SK-N-SH (cell line): ENCODE measurements around the gene UVRAG. TPM values are rescaled to one million over a fixed set of nuclear protein-coding genes. Genes with fewer than 3 reads are reported as not detected.

Source experiments
- CTCF ChIA-PET: fragments of 300-600, 350-600 bp; formaldehyde crosslinking; extraction: SDS; loops from one replicate; lab custom pipeline; 2021; lab: Yijun Ruan, JAX
- POLR2A ChIA-PET: fragments of 350-600 bp; sonication (Branson Sonifier 250); formaldehyde crosslinking; extraction: SDS; loops from one replicate; lab custom pipeline; 2020; ENCODE audit warnings: antibody characterized with exemption, inconsistent platforms; lab: Yijun Ruan, JAX
- DNase-seq: peaks from one replicate; pipeline ENCODE4 v3.0.0; 2012
- H2AFZ ChIP-seq: fragments of 200-600 bp; sonication (generic); 2 replicates; pipeline ENCODE4 v1.8.1; 2016; ENCODE audit warnings: antibody characterized with exemption, mild to moderate bottlenecking, low read depth
- H3F3A ChIP-seq: fragments of 200-600 bp; sonication (generic); replicated peaks from 2 replicates; pipeline ENCODE3; 2016; ENCODE audit warnings: antibody characterized with exemption, mild to moderate bottlenecking; ENCODE audit not compliant: insufficient read depth
- H3K27ac ChIP-seq, 2 experiments: fragments of 200-500 bp in 1 of 2; fragments of 200-600 bp in 1 of 2; sonication (Bioruptor generic) in 1 of 2; sonication (generic), shearing (Covaris generic) in 1 of 2; 2 replicates each; pipeline versions ENCODE4 v1.5.1 to v1.6.1; 2014 to 2016; ENCODE audit warnings: low read depth in 2 of 2, inconsistent platforms in 1 of 2, low read length in 1 of 2, mild to moderate bottlenecking in 1 of 2, mixed read lengths in 1 of 2
- H3K27me3 ChIP-seq: fragments of 200-600 bp; sonication (generic), shearing (Covaris generic); 2 replicates; pipeline ENCODE4 v1.6.1; 2016; ENCODE audit warnings: mixed run types; ENCODE audit not compliant: insufficient read depth
- H3K36me3 ChIP-seq, 2 experiments: fragments of 200-500 bp in 1 of 2; fragments of 200-600 bp in 1 of 2; sonication (Bioruptor generic) in 1 of 2; sonication (generic) in 1 of 2; replicated peaks in 1 of 2; 2 replicates each; pipeline versions ENCODE3 to v1.5.1; 2014 to 2016; ENCODE audit warnings: low read length in 1 of 2, mild to moderate bottlenecking in 1 of 2; ENCODE audit not compliant: insufficient read depth in 2 of 2, control insufficient read depth in 1 of 2
- H3K4me1 ChIP-seq, 2 experiments: fragments of 200-500 bp in 1 of 2; fragments of 200-600 bp in 1 of 2; sonication (Bioruptor generic) in 1 of 2; sonication (generic), shearing (Covaris generic) in 1 of 2; 2 replicates each; pipeline versions ENCODE4 v1.5.1 to v1.6.1; 2014 to 2016; ENCODE audit warnings: low read depth in 1 of 2, low read length in 1 of 2, mixed run types in 1 of 2; ENCODE audit not compliant: insufficient read depth in 2 of 2, control insufficient read depth in 1 of 2
- H3K4me2 ChIP-seq: fragments of 200-600 bp; sonication (generic), shearing (Covaris generic); 2 replicates; pipeline ENCODE4 v1.6.1; 2017; ENCODE audit warnings: mixed run types
- H3K4me3 ChIP-seq, 2 experiments: fragments of 200-500 bp in 1 of 2; fragments of 200-600 bp in 1 of 2; sonication (Bioruptor generic) in 1 of 2; sonication (generic), shearing (Covaris generic) in 1 of 2; 2 replicates each; pipeline versions ENCODE4 v1.5.1 to v1.8.1; 2014 to 2016; ENCODE audit warnings: low read depth in 2 of 2, inconsistent platforms in 1 of 2, low read length in 1 of 2, mild to moderate bottlenecking in 1 of 2, mixed read lengths in 1 of 2, moderate library complexity in 1 of 2
- H3K79me2 ChIP-seq: fragments of 200-600 bp; sonication (generic); 2 replicates; pipeline ENCODE4 v1.8.1; 2017; ENCODE audit warnings: mild to moderate bottlenecking; ENCODE audit not compliant: insufficient read depth
- H3K9ac ChIP-seq: fragments of 200-600 bp; sonication (generic); 2 replicates; pipeline ENCODE4 v1.6.1; 2017; ENCODE audit warnings: mixed run types
- H3K9me2 ChIP-seq: fragments of 200-600 bp; sonication (generic); 2 replicates; pipeline ENCODE4 v1.6.1; 2017; ENCODE audit warnings: mixed run types
- H3K9me3 ChIP-seq: fragments of 200-600 bp; sonication (generic); 2 replicates; pipeline ENCODE4 v1.6.1; 2017; ENCODE audit warnings: mixed run types, mild to moderate bottlenecking, moderate library complexity
- H4K20me1 ChIP-seq: fragments of 200-600 bp; sonication (generic); 2 replicates; pipeline ENCODE4 v1.6.1; 2017; ENCODE audit warnings: mild to moderate bottlenecking, mixed run types; ENCODE audit not compliant: insufficient read depth
- FOSL2 ChIP-seq: IDR thresholded peaks from 2 replicates; pipeline ENCODE4 v1.4.0; 2012; ENCODE audit warnings: low read depth, mild to moderate bottlenecking, moderate library complexity, borderline replicate concordance
- FOXJ3 ChIP-seq: sonication (generic); formaldehyde crosslinking; IDR thresholded peaks from 2 replicates; pipeline ENCODE4 v1.5.1; 2020; ENCODE audit warnings: mild to moderate bottlenecking, missing genetic modification reagents
- FOXM1 ChIP-seq: IDR thresholded peaks from 2 replicates; pipeline ENCODE4 v1.4.0; 2012; ENCODE audit warnings: low read depth, mild to moderate bottlenecking
- GABPA ChIP-seq: IDR thresholded peaks from 2 replicates; pipeline ENCODE4 v1.4.0; 2012; ENCODE audit warnings: low read depth, mild to moderate bottlenecking
- MEF2A ChIP-seq: IDR thresholded peaks from 2 replicates; pipeline ENCODE4 v1.4.0; 2012; ENCODE audit warnings: low read depth, borderline replicate concordance
- NRF1 ChIP-seq: IDR thresholded peaks from 2 replicates; pipeline ENCODE4 v1.6.1; 2012; ENCODE audit warnings: low read depth, mild to moderate bottlenecking, low read length
- POLR2AphosphoS5 ChIP-seq: IDR thresholded peaks from 2 replicates; pipeline ENCODE4 v1.6.1; 2012; ENCODE audit warnings: low read depth, low read length
- RAD21 ChIP-seq: IDR thresholded peaks from 2 replicates; pipeline ENCODE4 v1.6.1; 2012; ENCODE audit warnings: mild to moderate bottlenecking, low read length
- RCOR1 ChIP-seq: fragments of 150-350 bp; IDR thresholded peaks from 2 replicates; pipeline ENCODE4 v1.6.1; 2017; ENCODE audit warnings: antibody characterized with exemption, low read length
- REST ChIP-seq: IDR thresholded peaks from 2 replicates; pipeline ENCODE4 v1.6.1; 2012; ENCODE audit warnings: mild to moderate bottlenecking, low read depth, low read length, moderate library complexity
- RFX5 ChIP-seq: IDR thresholded peaks from 2 replicates; pipeline ENCODE4 v1.6.1; 2012; ENCODE audit warnings: mild to moderate bottlenecking, improper control_type of control experiment, low read length
- RXRA ChIP-seq: IDR thresholded peaks from 2 replicates; pipeline ENCODE4 v1.4.0; 2012; ENCODE audit warnings: low read depth, mild to moderate bottlenecking, borderline replicate concordance
- SIN3A ChIP-seq: IDR thresholded peaks from 2 replicates; pipeline ENCODE4 v1.6.1; 2012; ENCODE audit warnings: low read depth, mild to moderate bottlenecking, low read length, moderate library complexity, borderline replicate concordance
- TAF1 ChIP-seq: IDR thresholded peaks from 2 replicates; pipeline ENCODE4 v1.6.1; 2012; ENCODE audit warnings: low read depth, mild to moderate bottlenecking, low read length, moderate library complexity, borderline replicate concordance
- TCF12 ChIP-seq: IDR thresholded peaks from 2 replicates; pipeline ENCODE4 v1.4.0; 2012
- USF1 ChIP-seq: IDR thresholded peaks from 2 replicates; pipeline ENCODE4 v1.4.0; 2012; ENCODE audit warnings: low read depth, borderline replicate concordance
- USF2 ChIP-seq: fragments of 150-350 bp; IDR thresholded peaks from 2 replicates; pipeline ENCODE4 v1.6.1; 2017; ENCODE audit warnings: antibody characterized with exemption, low read length, low read depth, borderline replicate concordance
- YY1 ChIP-seq: IDR thresholded peaks from 2 replicates; pipeline ENCODE4 v1.4.0; 2012; ENCODE audit warnings: low read depth, mild to moderate bottlenecking
- ZBTB33 ChIP-seq: IDR thresholded peaks from 2 replicates; pipeline ENCODE4 v1.4.0; 2012; ENCODE audit warnings: low read depth, borderline replicate concordance
- WGBS: methylation state at CpG from one replicate; pipeline ENCODE4 v1.1.6; 2017; ENCODE audit warnings: low lambda C conversion rate; 5-methylcytosine and 5-hydroxymethylcytosine counted together
- polyA plus RNA-seq, 3 experiments: library from polyadenylated mRNA; depleted of rRNA; stranded (reverse); fragments of >200 nt; gene quantifications; 2 replicates each; pipeline ENCODE4 v1.2.3, GENCODE V29; 2012

Gene UVRAG
- polyA plus RNA-seq, 1 of the 3 experiments (the other 2 are of a cell fraction), result 5.8 TPM

DNA sequence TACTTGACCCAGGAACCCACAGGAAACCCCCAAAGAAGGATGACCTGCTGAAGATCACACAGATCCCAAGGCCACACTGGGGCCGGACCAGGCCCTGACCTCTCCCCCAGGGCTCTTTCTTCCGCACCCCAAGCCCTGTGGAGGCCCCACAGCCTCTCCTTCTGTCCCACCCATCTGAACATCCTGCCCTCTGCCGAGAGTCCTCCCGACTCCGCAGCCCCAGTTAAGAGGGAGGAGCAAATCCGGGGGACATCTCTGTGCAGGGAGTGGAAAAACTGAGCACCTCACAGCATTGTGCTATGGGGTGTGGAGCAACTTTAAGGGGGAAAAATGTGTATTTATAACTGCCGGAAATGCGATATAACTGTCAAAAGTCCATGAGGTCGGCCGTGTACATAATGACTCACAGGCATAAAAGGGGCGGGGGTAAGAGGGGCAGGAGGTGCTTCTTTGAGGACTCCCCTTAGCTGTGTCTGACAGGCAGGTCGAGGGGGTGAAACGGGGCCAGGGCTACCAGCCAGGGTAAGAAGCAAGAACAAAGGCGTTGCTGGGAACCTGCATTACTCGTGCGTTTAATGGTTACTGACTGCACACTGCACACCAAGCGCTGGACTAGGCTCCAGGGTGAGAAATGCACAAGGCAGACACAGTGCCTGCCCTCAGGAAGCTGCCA, 334.1 kb downstream of the UVRAG start:
- no peaks in the 10 kb centered on the region for H3K79me2 ChIP-seq
- ChIA-PET CTCF (interaction anchor here (1.9 kb wide), 1 partner anchor 9 kb away, joined by 4 read pairs; no protein-coding TSS in a partner anchor), POLR2A (no interaction called here)
- no peaks in the 10 kb centered on the region for H3F3A ChIP-seq
- no peaks in the 10 kb centered on the region for H3K36me3 ChIP-seq
- no peak overlapping the region for H3K4me2 ChIP-seq
- H2AFZ ChIP-seq, result no peak overlapping the region
- no peaks in the 10 kb centered on the region for H3K27me3 ChIP-seq
- no peaks in the 10 kb centered on the region for H3K9me2 ChIP-seq
- DNase-seq, result no peak
- H3K9me3 ChIP-seq, result no peaks in the 10 kb centered on the region
- WGBS, result 89% methylated on average over 16 of the region's 17 CpGs
- H3K4me3 ChIP-seq, result no peak overlapping the region
- no peak for TF ChIP-seq RAD21
- TF ChIP-seq MEF2A, result no peak
- TF ChIP-seq YY1, result no peak
- no peak for TF ChIP-seq USF1
- TF ChIP-seq FOSL2, result no peak
- no peak for TF ChIP-seq RXRA
- TF ChIP-seq TAF1, result no peak
- TF ChIP-seq SIN3A, result no peak
- TF ChIP-seq NRF1, result no peak
- TF ChIP-seq POLR2AphosphoS5, result no peak
- no peak for TF ChIP-seq REST
- no peak for TF ChIP-seq GABPA
- no peak for TF ChIP-seq RFX5
- TF ChIP-seq RCOR1, result no peak
- TF ChIP-seq FOXJ3 (CRISPR knock-in tag), result no peak
- TF ChIP-seq USF2, result no peak
- TF ChIP-seq FOXM1, result no peak
- TF ChIP-seq ZBTB33, result no peak
- no peak for TF ChIP-seq TCF12
- H3K4me1 ChIP-seq, result peaks cover 0 to 10% of the 10 kb centered on the region in 2 experiments; a peak in 1 of 4 replicates
- H3K9ac ChIP-seq, result no peak overlapping the region
- no peak overlapping the region for H3K27ac ChIP-seq
- no peaks in the 10 kb centered on the region for H4K20me1 ChIP-seq
